GM18505 (cell line): ENCODE measurements around the gene CCDC15.
"Not testable (repeated sequence)": the region's sequence is repeated elsewhere in the genome, so short reads cannot be mapped to it uniquely, and the experiment has no call there.

ENCODE experiments used
- ATAC-seq: cut with Tn5 transposase; IDR thresholded peaks from one replicate; pipeline ENCODE4 v1.9.1; 2021; ENCODE audit not compliant: unreplicated experiment
- POLR2A ChIP-seq: IDR thresholded peaks from 4 replicates; pipeline ENCODE4 v1.6.1; 2011; ENCODE audit warnings: borderline replicate concordance; ENCODE audit not compliant: insufficient read depth, insufficient read length; ENCODE audit errors: extremely low read depth

The CCDC15 gene

GRCh38 chr11:125080531-125080911, 126.5 kb downstream of the CCDC15 start:
- no peak for ATAC-seq
- TF ChIP-seq POLR2A, result no peak

- no peak for TF ChIP-seq POLR2A
- no peak for ATAC-seq
Observed at GRCh38 chr11:125081098-125081798, 127.2 kb downstream of the CCDC15 start.

- ATAC-seq, result no peak
- no peak for TF ChIP-seq POLR2A
Observed at GRCh38 chr11:125082040-125082439, 128.0 kb downstream of the CCDC15 start.

- no peak for TF ChIP-seq POLR2A
Observed at GRCh38 chr11:125082611-125083311, 128.8 kb downstream of the CCDC15 start.

GRCh38 chr11:125083312-125084056, 129.5 kb downstream of the CCDC15 start:
- TF ChIP-seq POLR2A, result no peak
- no peak for ATAC-seq

More at GRCh38 chr11:125082611-125083311, 128.8 kb downstream of the CCDC15 start:
- ATAC-seq, result no peak

- TF ChIP-seq POLR2A, result no peak
- no peak for ATAC-seq
Observed at GRCh38 chr11:125084057-125084416, 130.0 kb downstream of the CCDC15 start.

GRCh38 chr11:125084761-125085231, 130.8 kb downstream of the CCDC15 start:
- TF ChIP-seq POLR2A, result no peak
- ATAC-seq, result no peak

- no peak for TF ChIP-seq POLR2A
- no peak for ATAC-seq
Observed at GRCh38 chr11:125085301-125086081, 131.5 kb downstream of the CCDC15 start.

GRCh38 chr11:125086633-125087296, 132.8 kb downstream of the CCDC15 start:
- ATAC-seq, result no peak
- TF ChIP-seq POLR2A, result no peak

- no peak for TF ChIP-seq POLR2A
- no peak for ATAC-seq
Observed at GRCh38 chr11:125088123-125088522, 134.1 kb downstream of the CCDC15 start.

- no peak for ATAC-seq
- no peak for TF ChIP-seq POLR2A
Observed at GRCh38 chr11:125088576-125089455, 134.8 kb downstream of the CCDC15 start.

- not testable (repeated sequence) for ATAC-seq
Observed at GRCh38 chr11:125089481-125089880, 135.5 kb downstream of the CCDC15 start.

GRCh38 chr11:125090151-125090550, 136.1 kb downstream of the CCDC15 start:
- not testable (repeated sequence) for ATAC-seq
